ENCODE results near the gene STRN.
"Not testable (repeated sequence)": the region's sequence is repeated elsewhere in the genome, so short reads cannot be mapped to it uniquely, and the experiment has no call there.

Gene STRN

DNA sequence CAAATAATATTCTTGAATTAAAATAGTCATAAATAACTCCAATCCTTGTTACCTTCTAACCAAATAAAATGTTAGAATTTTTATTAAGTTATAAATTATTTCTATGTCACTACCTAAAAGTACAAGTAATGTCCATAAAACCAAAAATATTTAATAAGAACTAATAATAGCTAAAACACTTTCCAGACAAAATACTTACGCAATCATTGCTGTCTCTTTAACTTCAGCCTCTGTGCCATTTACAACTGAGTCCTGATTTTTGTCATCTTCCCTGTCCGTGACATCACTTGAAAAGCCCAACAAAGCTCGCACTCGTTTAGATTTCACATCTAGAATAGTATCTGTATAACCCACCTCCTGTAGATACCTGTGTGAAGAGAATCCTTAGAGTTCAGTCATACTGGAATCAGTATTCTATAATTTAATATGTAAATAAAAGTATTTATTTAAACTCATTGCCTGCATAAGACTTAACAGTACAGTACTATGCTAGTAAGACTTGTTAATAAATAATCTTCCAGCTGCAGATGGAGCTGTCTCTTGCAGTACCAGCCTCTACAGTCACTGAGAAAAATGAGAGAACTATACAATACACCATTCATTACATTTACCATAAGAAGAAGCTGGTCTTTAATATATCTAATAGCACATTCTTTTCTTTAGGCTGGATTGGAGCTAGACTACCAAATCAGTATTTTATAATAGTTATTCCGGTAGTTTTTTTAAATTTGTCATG, 63.8 kb downstream of the STRN start:
- Mint-ChIP-seq H3K27me3 (no peaks in the 10 kb centered on the region), H3K27ac (no peak overlapping the region), H3K4me1 (no peaks in the 10 kb centered on the region), H3K4me3 (no peak overlapping the region), H3K9me3 (no peaks in the 10 kb centered on the region)
- no peak for ATAC-seq
- no peak for DNase-seq

GRCh38 chr2:36892805-36893204, 73.5 kb downstream of the STRN start:
- Mint-ChIP-seq H3K4me3 (no peak overlapping the region), H3K27me3 (no peaks in the 10 kb centered on the region), H3K4me1 (peaks cover 6% of the 10 kb centered on the region), H3K9me3 (no peaks in the 10 kb centered on the region), H3K27ac (no peak overlapping the region)
- ATAC-seq (no peak), DNase-seq (no peak)

DNA sequence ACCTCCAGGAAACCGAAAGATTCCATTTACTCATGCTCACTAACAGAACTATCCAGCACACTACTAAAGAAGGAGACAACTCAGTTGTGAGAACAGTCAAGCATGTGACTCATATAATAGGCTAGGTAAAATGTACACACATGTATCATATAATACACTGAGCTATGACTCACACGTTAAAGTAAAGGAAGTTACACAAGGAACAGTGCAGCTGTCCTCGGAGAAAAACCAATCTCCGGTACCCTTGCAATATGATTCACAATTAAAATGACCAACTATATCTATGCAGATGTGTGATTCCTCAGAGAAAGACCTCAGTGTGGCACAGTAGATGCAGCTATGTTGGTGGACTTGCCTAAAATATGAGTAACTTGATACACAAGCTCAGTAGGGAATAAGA, 76.5 kb downstream of the STRN start:
- H3K27ac Mint-ChIP-seq = no peak overlapping the region
- DNase-seq = no peak
- H3K27me3 Mint-ChIP-seq = no peaks in the 10 kb centered on the region
- peaks cover 6% of the 10 kb centered on the region for H3K4me1 Mint-ChIP-seq
- H3K4me3 Mint-ChIP-seq = no peak overlapping the region
- H3K9me3 Mint-ChIP-seq = no peaks in the 10 kb centered on the region
- ATAC-seq = peak; percentile 94

GRCh38 chr2:36887095-36887494, 79.2 kb downstream of the STRN start:
- ATAC-seq, H3K9me3 Mint-ChIP-seq, H3K4me1 Mint-ChIP-seq, DNase-seq, H3K4me3 Mint-ChIP-seq, H3K27ac Mint-ChIP-seq, H3K27me3 Mint-ChIP-seq: not testable (repeated sequence)

DNA sequence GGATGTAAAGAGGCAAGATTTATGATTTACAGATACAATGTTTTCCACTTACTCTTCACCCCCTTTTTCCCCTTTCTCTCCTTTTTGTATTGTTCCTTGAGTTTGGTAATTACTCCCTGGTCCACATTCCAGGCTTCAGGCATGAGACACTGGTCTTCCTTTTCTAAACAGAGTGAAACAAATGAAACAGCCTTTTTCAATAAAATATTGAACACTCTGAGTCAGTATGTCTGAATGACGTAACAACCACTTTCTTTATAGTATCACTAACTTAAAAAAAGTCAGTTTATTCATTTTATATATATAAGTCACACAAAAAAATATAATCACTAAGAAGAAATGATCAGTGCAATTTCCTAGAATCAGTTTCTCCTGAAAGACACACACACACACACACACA, 79.7 kb downstream of the STRN start:
- DNase-seq (no peak), ATAC-seq (no peak)
- Mint-ChIP-seq H3K27me3 (no peaks in the 10 kb centered on the region), H3K4me1 (peaks cover 6% of the 10 kb centered on the region), H3K4me3 (no peak overlapping the region), H3K9me3 (no peaks in the 10 kb centered on the region), H3K27ac (no peak overlapping the region)

DNA sequence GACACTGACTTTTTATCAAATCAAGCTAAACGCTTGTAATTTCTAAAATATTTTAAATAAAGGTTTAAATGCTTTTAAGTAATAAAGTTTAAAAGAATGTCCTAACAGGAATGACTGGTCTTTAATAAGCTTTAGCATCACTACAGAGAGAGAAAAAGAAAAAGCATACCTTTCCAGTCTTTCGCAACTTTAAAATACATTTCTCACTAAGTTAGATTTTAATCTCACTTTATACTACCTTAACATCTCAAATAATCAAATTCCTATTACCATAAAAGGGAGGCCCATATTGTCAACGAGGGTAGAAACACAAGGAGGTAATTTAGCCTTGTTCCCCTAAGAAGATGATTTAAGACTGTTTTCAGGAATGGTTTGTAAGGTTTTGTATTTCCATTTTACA, 80.7 kb downstream of the STRN start:
- no peak overlapping the region for H3K4me3 Mint-ChIP-seq
- no peaks in the 10 kb centered on the region for H3K9me3 Mint-ChIP-seq
- DNase-seq = no peak

DNA sequence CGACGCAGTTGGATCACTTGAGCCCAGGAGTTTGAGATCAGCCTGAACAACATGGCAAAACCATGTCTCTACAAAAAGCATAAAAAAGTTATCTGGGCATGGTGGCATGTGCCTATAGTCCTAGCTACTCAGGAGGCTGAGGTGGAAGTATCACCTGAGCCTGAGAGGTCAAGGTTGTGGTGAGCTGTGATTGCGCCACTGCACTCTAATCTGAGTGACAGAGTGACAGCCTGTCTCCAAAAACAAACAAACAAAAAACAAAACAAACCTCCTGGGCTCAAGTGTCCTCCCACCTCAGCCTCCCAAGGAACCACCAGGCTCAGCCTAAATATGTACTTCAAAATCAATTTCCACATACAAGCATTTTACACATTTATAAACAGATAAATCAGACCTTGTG, 83.8 kb downstream of the STRN start:
- DNase-seq = no peak
- ATAC-seq = no peak
- no peaks in the 10 kb centered on the region for H3K4me1 Mint-ChIP-seq
- no peaks in the 10 kb centered on the region for H3K27me3 Mint-ChIP-seq
- no peak overlapping the region for H3K27ac Mint-ChIP-seq
- H3K9me3 Mint-ChIP-seq = no peaks in the 10 kb centered on the region
- no peak overlapping the region for H3K4me3 Mint-ChIP-seq

More for the DNA sequence above, 80.7 kb downstream of the STRN start:
- Mint-ChIP-seq H3K4me1 (peaks cover 6% of the 10 kb centered on the region), H3K27me3 (no peaks in the 10 kb centered on the region), H3K27ac (no peak overlapping the region)
- no peak for ATAC-seq

DNA sequence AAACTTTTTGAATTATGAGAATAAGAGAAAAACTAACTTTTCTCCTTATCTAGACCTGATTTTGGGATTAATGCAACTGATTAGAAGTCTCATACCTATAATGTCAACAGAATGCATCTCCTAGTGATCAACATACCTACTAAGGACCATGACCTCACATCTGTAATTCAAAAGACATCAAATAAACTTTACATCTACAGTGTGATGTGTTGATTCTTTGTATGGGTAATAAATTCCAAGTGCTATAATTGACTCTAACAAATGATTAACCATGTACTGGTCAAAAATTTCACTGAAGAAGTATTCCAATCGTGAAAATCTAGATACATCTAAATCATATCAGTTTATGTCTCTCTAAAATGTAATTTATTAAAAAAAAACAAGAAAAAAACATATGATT, 84.5 kb downstream of the STRN start:
- Mint-ChIP-seq H3K27ac (no peak overlapping the region), H3K27me3 (no peaks in the 10 kb centered on the region), H3K4me3 (no peak overlapping the region), H3K9me3 (no peaks in the 10 kb centered on the region), H3K4me1 (no peaks in the 10 kb centered on the region)
- ATAC-seq (no peak), DNase-seq (no peak)

GRCh38 chr2:36878429-36878828, 87.9 kb downstream of the STRN start:
- ATAC-seq = no peak
- no peak for DNase-seq
- Mint-ChIP-seq H3K4me3 (no peak overlapping the region), H3K27ac (no peak overlapping the region), H3K4me1 (no peaks in the 10 kb centered on the region), H3K9me3 (no peaks in the 10 kb centered on the region), H3K27me3 (no peaks in the 10 kb centered on the region)

DNA sequence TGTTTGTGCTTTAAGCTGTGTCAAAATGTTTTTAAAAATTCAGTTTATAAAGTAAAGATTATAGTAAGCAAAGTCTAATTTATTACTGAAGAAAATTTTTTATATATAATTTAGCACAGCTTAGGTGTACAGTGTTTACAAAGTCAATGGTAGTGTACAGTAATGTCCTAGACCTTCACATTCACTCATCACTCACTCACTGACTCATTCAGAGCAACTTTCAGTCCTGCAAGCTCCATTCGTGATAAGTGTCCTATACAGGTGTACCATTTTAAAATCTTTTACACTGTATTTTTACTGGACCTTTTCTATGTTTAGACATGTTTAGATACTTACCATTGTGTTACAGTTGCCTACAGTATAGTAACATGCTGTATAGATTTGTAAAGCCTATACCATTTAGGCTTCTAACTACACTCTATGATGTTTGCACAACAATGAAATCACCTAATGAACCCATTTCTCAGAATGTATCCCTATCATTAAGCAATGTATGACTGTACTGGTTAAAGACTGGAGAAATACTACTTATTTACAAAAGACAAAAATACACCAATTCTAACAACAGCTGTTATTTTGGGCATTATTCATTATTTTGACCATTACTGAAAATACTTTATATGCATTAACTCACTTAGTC, 95.1 kb downstream of the STRN start:
- Mint-ChIP-seq H3K27ac (no peak overlapping the region), H3K4me3 (no peak overlapping the region), H3K9me3 (no peaks in the 10 kb centered on the region), H3K4me1 (no peaks in the 10 kb centered on the region), H3K27me3 (no peaks in the 10 kb centered on the region)
- no peak for ATAC-seq
- no peak for DNase-seq

- ATAC-seq = no peak
- H3K4me1 Mint-ChIP-seq = no peaks in the 10 kb centered on the region
- H3K27ac Mint-ChIP-seq = no peak overlapping the region
Measured at GRCh38 chr2:36869606-36870005, 96.7 kb downstream of the STRN start.

GRCh38 chr2:36861896-36862295, 104.4 kb downstream of the STRN start:
- no peak for ATAC-seq
- Mint-ChIP-seq H3K4me3 (no peak overlapping the region), H3K27ac (no peak overlapping the region), H3K4me1 (peaks cover 25% of the 10 kb centered on the region), H3K27me3 (no peaks in the 10 kb centered on the region), H3K9me3 (no peaks in the 10 kb centered on the region)
- no peak for DNase-seq

More at GRCh38 chr2:36869606-36870005, 96.7 kb downstream of the STRN start:
- H3K27me3 Mint-ChIP-seq = no peaks in the 10 kb centered on the region
- no peak for DNase-seq
- H3K4me3 Mint-ChIP-seq = no peak overlapping the region
- no peaks in the 10 kb centered on the region for H3K9me3 Mint-ChIP-seq

DNA sequence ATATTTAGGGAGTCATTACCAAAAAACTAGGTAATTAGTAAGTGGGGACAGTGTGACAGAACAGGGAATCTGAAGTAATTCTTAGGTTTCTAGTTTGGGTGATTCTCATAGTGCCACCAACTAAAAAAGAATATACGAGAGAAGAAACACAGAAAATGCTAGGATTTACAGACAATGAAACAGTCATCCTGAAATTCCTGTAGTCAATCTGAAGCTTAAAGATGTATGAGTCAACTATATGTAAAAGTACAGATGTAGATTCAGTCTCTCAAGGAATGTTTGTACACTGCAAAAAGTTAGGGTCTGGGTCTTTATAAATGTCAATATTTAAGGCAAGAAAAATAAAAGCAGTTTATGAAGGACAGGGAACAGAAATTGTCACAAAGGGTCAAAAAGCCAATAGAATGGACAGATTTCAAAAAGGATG, 107.0 kb downstream of the STRN start:
- H3K27ac Mint-ChIP-seq = no peak overlapping the region
- no peaks in the 10 kb centered on the region for H3K27me3 Mint-ChIP-seq
- no peaks in the 10 kb centered on the region for H3K9me3 Mint-ChIP-seq
- H3K4me3 Mint-ChIP-seq = no peak overlapping the region
- DNase-seq = no peak
- peak; percentile 39 for ATAC-seq
- peaks cover 25% of the 10 kb centered on the region for H3K4me1 Mint-ChIP-seq

GRCh38 chr2:36858551-36859365, 107.6 kb downstream of the STRN start:
- H3K4me3 Mint-ChIP-seq = no peak overlapping the region
- peaks cover 25% of the 10 kb centered on the region for H3K4me1 Mint-ChIP-seq
- no peak for DNase-seq
- H3K9me3 Mint-ChIP-seq = no peaks in the 10 kb centered on the region
- ATAC-seq = peak; percentile 87
- no peaks in the 10 kb centered on the region for H3K27me3 Mint-ChIP-seq
- no peak overlapping the region for H3K27ac Mint-ChIP-seq

GRCh38 chr2:36857713-36858112, 108.6 kb downstream of the STRN start:
- Mint-ChIP-seq H3K27me3 (no peaks in the 10 kb centered on the region), H3K4me3 (no peak overlapping the region), H3K4me1 (peaks cover 25% of the 10 kb centered on the region), H3K27ac (no peak overlapping the region), H3K9me3 (no peaks in the 10 kb centered on the region)
- ATAC-seq = no peak
- DNase-seq = no peak

DNA sequence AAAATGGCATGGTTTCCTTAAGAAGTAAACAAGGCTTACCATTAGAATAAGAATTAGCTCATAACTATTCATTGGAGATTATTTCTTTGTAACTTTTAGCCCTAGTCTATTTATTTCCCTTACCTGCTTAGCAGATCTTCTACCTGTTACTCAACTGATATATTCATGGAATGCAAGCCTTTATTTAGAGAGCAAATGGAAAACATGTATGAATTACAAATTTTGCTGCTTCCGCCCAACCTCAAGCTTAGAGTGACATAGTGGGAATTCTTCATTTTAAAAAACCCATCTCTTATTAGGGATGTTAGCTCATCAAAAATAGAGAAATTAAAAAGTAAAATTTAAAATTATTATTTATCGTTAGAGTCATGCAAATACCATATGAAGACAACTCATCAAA, 110.9 kb downstream of the STRN start:
- Mint-ChIP-seq H3K27me3 (no peaks in the 10 kb centered on the region), H3K4me3 (no peak overlapping the region), H3K4me1 (peaks cover 25% of the 10 kb centered on the region), H3K9me3 (no peaks in the 10 kb centered on the region), H3K27ac (no peak overlapping the region)
- ATAC-seq = no peak
- no peak for DNase-seq
